Activated CD4-positive, alpha-beta memory T cell treated with anti-CD3 and anti-CD28 coated beads for 36 hours (primary cell): ENCODE measurements around the gene H1-8. TPM values are rescaled to one million over a fixed set of nuclear protein-coding genes. Genes with fewer than 3 reads are reported as not detected.

Source experiments
- CTCF ChIA-PET: fragments of 350-600 bp; sonication (Branson Sonifier 250); formaldehyde crosslinking; loops from one replicate; lab custom pipeline; 2021; ENCODE audit warnings: antibody characterized with exemption, inconsistent platforms; lab: Charles Lee
- POLR2A ChIA-PET: fragments of 350-600 bp; sonication (Branson Sonifier 250); formaldehyde crosslinking; loops from one replicate; lab custom pipeline; 2021; ENCODE audit warnings: antibody characterized with exemption; lab: Charles Lee
- DNase-seq: peaks from one replicate; pipeline ENCODE4 v3.0.0-alpha.2; 2020
- H3K27ac Mint-ChIP-seq: one replicate; pipeline ENCODE4 v1.8.0; 2021; ENCODE audit warnings: mixed read lengths
- H3K27me3 Mint-ChIP-seq: one replicate; pipeline ENCODE4 v1.8.0; 2021; ENCODE audit warnings: mixed read lengths
- H3K36me3 Mint-ChIP-seq: one replicate; pipeline ENCODE4 v1.8.0; 2021; ENCODE audit warnings: mixed read lengths
- H3K4me1 Mint-ChIP-seq: one replicate; pipeline ENCODE4 v1.8.0; 2021; ENCODE audit warnings: low read depth, mixed read lengths
- H3K4me3 Mint-ChIP-seq: one replicate; pipeline ENCODE4 v1.8.0; 2021; ENCODE audit warnings: mild to moderate bottlenecking, mixed read lengths
- H3K9me3 Mint-ChIP-seq: one replicate; pipeline ENCODE4 v1.8.0; 2021; ENCODE audit warnings: mixed read lengths
- intact Hi-C: fragments of 100-400 bp; cut with micrococcal nuclease; formaldehyde crosslinking; loops from one replicate; pipeline ENCODE4 v1.15.1; 2023
- total RNA-seq, 2 experiments: library from RNA; stranded (reverse); gene quantifications; one replicate each; pipeline ENCODE4 v1.2.3, GENCODE V29; 2021

The H1-8 gene
- total RNA-seq, 2 experiments from 2014 or later = not detected

- H3K4me1 Mint-ChIP-seq = no peaks in the 10 kb centered on the region
- H3K27me3 Mint-ChIP-seq = no peaks in the 10 kb centered on the region
- no peak for DNase-seq
- peaks cover 3% of the 10 kb centered on the region for H3K36me3 Mint-ChIP-seq
- ChIA-PET POLR2A (no interaction called here), CTCF (no interaction called here)
- no peak overlapping the region for H3K4me3 Mint-ChIP-seq
- intact Hi-C loops = no loop called here
- no peaks in the 10 kb centered on the region for H3K9me3 Mint-ChIP-seq
- no peak overlapping the region for H3K27ac Mint-ChIP-seq
Measured at GRCh38 chr3:129517516-129517915, 25.5 kb upstream of the H1-8 start.

- Mint-ChIP-seq H3K9me3 (no peaks in the 10 kb centered on the region), H3K4me3 (no peak overlapping the region), H3K27me3 (no peaks in the 10 kb centered on the region), H3K4me1 (no peaks in the 10 kb centered on the region), H3K36me3 (peaks cover 3% of the 10 kb centered on the region), H3K27ac (no peak overlapping the region)
- DNase-seq = no peak
- intact Hi-C loops = no loop called here
- ChIA-PET CTCF (no interaction called here), POLR2A (no interaction called here)
Measured at GRCh38 chr3:129518038-129518561, 24.9 kb upstream of the H1-8 start.

GRCh38 chr3:129518581-129518980 lies 24.4 kb upstream of the H1-8 start:
- ChIA-PET CTCF (no interaction called here), POLR2A (no interaction called here)
- intact Hi-C loops = no loop called here

GRCh38 chr3:129519449-129519848 lies 23.5 kb upstream of the H1-8 start:
- DNase-seq = no peak
- Mint-ChIP-seq H3K4me1 (no peaks in the 10 kb centered on the region), H3K36me3 (peaks cover 3% of the 10 kb centered on the region), H3K4me3 (no peak overlapping the region), H3K27me3 (no peaks in the 10 kb centered on the region), H3K27ac (no peak overlapping the region), H3K9me3 (no peaks in the 10 kb centered on the region)
- intact Hi-C loops = no loop called here
- CTCF ChIA-PET = no interaction called here
- POLR2A ChIA-PET = no interaction called here

More at GRCh38 chr3:129518581-129518980, 24.4 kb upstream of the H1-8 start:
- Mint-ChIP-seq H3K9me3 (no peaks in the 10 kb centered on the region), H3K27ac (no peak overlapping the region), H3K4me1 (no peaks in the 10 kb centered on the region), H3K27me3 (no peaks in the 10 kb centered on the region), H3K4me3 (no peak overlapping the region), H3K36me3 (peaks cover 3% of the 10 kb centered on the region)
- no peak for DNase-seq

- no peak for DNase-seq
- no peak overlapping the region for H3K4me3 Mint-ChIP-seq
- POLR2A ChIA-PET = no interaction called here
- CTCF ChIA-PET = no interaction called here
- peaks cover 3% of the 10 kb centered on the region for H3K36me3 Mint-ChIP-seq
- H3K27me3 Mint-ChIP-seq = no peaks in the 10 kb centered on the region
- no peaks in the 10 kb centered on the region for H3K9me3 Mint-ChIP-seq
- no peaks in the 10 kb centered on the region for H3K4me1 Mint-ChIP-seq
- intact Hi-C loops = no loop called here
- no peak overlapping the region for H3K27ac Mint-ChIP-seq
Measured at GRCh38 chr3:129519896-129520715, 22.9 kb upstream of the H1-8 start.

- H3K27ac Mint-ChIP-seq = no peak overlapping the region
- POLR2A ChIA-PET = no interaction called here
- H3K4me1 Mint-ChIP-seq = no peaks in the 10 kb centered on the region
- no peak overlapping the region for H3K4me3 Mint-ChIP-seq
- H3K9me3 Mint-ChIP-seq = no peaks in the 10 kb centered on the region
- no peaks in the 10 kb centered on the region for H3K27me3 Mint-ChIP-seq
- intact Hi-C loops = no loop called here
- peaks cover 2% of the 10 kb centered on the region for H3K36me3 Mint-ChIP-seq
- DNase-seq = no peak
- CTCF ChIA-PET = no interaction called here
Measured at GRCh38 chr3:129520960-129521359, 22.0 kb upstream of the H1-8 start.

GRCh38 chr3:129521611-129522010 lies 21.4 kb upstream of the H1-8 start:
- no peak overlapping the region for H3K4me3 Mint-ChIP-seq
- CTCF ChIA-PET = no interaction called here
- H3K27ac Mint-ChIP-seq = no peak overlapping the region
- H3K9me3 Mint-ChIP-seq = no peaks in the 10 kb centered on the region
- intact Hi-C loops = no loop called here
- POLR2A ChIA-PET = no interaction called here
- H3K36me3 Mint-ChIP-seq = no peaks in the 10 kb centered on the region
- no peaks in the 10 kb centered on the region for H3K4me1 Mint-ChIP-seq
- no peaks in the 10 kb centered on the region for H3K27me3 Mint-ChIP-seq
- DNase-seq = no peak

GRCh38 chr3:129522953-129523352 lies 20.0 kb upstream of the H1-8 start:
- Mint-ChIP-seq H3K36me3 (no peaks in the 10 kb centered on the region), H3K27ac (no peak overlapping the region), H3K9me3 (no peaks in the 10 kb centered on the region), H3K4me3 (no peak overlapping the region), H3K4me1 (no peaks in the 10 kb centered on the region), H3K27me3 (no peaks in the 10 kb centered on the region)
- ChIA-PET POLR2A (no interaction called here), CTCF (no interaction called here)
- intact Hi-C loops = no loop called here
- DNase-seq = no peak

GRCh38 chr3:129524081-129524480 lies 18.9 kb upstream of the H1-8 start:
- no peaks in the 10 kb centered on the region for H3K27me3 Mint-ChIP-seq
- ChIA-PET CTCF (no interaction called here), POLR2A (interaction anchor here (0.6 kb wide), 1 partner anchor 424 kb away, joined by 3 read pairs; no protein-coding TSS in a partner anchor)
- no peaks in the 10 kb centered on the region for H3K9me3 Mint-ChIP-seq
- no peaks in the 10 kb centered on the region for H3K4me1 Mint-ChIP-seq
- no peaks in the 10 kb centered on the region for H3K36me3 Mint-ChIP-seq
- intact Hi-C loops = no loop called here
- no peak overlapping the region for H3K27ac Mint-ChIP-seq
- DNase-seq = no peak
- no peak overlapping the region for H3K4me3 Mint-ChIP-seq

GRCh38 chr3:129525341-129525968 lies 17.5 kb upstream of the H1-8 start:
- Mint-ChIP-seq H3K27me3 (no peaks in the 10 kb centered on the region), H3K4me3 (no peak overlapping the region), H3K4me1 (no peaks in the 10 kb centered on the region), H3K9me3 (no peaks in the 10 kb centered on the region), H3K36me3 (no peaks in the 10 kb centered on the region), H3K27ac (no peak overlapping the region)
- DNase-seq = peak; percentile 40
- ChIA-PET POLR2A (interaction anchor here (1.3 kb wide), 1 partner anchor 85 kb away, joined by 3 read pairs; the partner anchor contains the start of genes IFT122 and MBD4), CTCF (interaction anchor here (1.6 kb wide), 1 partner anchor 36 kb away, joined by 6 read pairs; no protein-coding TSS in a partner anchor)
- intact Hi-C loops = no loop called here

- no peaks in the 10 kb centered on the region for H3K4me1 Mint-ChIP-seq
- DNase-seq = no peak
- H3K9me3 Mint-ChIP-seq = no peaks in the 10 kb centered on the region
- H3K27ac Mint-ChIP-seq = no peak overlapping the region
- ChIA-PET CTCF (interaction anchor here (1.6 kb wide), 1 partner anchor 36 kb away, joined by 6 read pairs; no protein-coding TSS in a partner anchor), POLR2A (interaction anchor here (1.3 kb wide), 1 partner anchor 86 kb away, joined by 3 read pairs; the partner anchor contains the start of genes IFT122 and MBD4)
- intact Hi-C loops = no loop called here
- no peak overlapping the region for H3K4me3 Mint-ChIP-seq
- H3K27me3 Mint-ChIP-seq = no peaks in the 10 kb centered on the region
- no peaks in the 10 kb centered on the region for H3K36me3 Mint-ChIP-seq
Measured at GRCh38 chr3:129526121-129526900, 16.7 kb upstream of the H1-8 start.

GRCh38 chr3:129527262-129527661 lies 15.7 kb upstream of the H1-8 start:
- no peak for DNase-seq
- Mint-ChIP-seq H3K27ac (no peak overlapping the region), H3K9me3 (no peaks in the 10 kb centered on the region), H3K4me3 (no peak overlapping the region), H3K4me1 (no peaks in the 10 kb centered on the region), H3K27me3 (no peaks in the 10 kb centered on the region), H3K36me3 (no peaks in the 10 kb centered on the region)
- CTCF ChIA-PET = interaction anchor here (0.6 kb wide), 1 partner anchor 415 kb away, joined by 3 read pairs; no protein-coding TSS in a partner anchor
- intact Hi-C loops = no loop called here
- POLR2A ChIA-PET = no interaction called here
